ENCODE results near the gene CLCN5.

The CLCN5 gene

DNA sequence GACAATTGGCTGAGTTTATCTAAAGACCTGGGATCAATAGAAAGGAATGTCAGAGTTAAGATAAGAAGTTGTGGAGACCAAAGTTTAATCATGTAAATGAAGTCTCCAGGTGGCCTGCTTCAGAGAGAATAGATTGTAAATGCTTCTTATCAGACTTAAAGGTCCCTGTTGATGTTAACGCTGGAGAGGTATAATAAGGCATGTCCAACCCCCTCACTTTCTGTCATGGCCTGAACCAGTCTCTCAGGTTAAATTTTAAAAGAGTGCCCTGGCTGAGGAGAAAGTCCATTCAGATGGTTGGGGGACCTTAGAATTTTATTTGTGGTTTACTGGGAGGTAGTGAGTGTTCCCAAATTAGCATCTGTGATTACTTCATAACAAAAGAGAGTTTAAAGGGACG is 191.7 kb downstream of the CLCN5 start:
- no peak for DNase-seq (ENCODE audit: extremely low read depth, low read depth)
- TF ChIP-seq, protein P1, sequence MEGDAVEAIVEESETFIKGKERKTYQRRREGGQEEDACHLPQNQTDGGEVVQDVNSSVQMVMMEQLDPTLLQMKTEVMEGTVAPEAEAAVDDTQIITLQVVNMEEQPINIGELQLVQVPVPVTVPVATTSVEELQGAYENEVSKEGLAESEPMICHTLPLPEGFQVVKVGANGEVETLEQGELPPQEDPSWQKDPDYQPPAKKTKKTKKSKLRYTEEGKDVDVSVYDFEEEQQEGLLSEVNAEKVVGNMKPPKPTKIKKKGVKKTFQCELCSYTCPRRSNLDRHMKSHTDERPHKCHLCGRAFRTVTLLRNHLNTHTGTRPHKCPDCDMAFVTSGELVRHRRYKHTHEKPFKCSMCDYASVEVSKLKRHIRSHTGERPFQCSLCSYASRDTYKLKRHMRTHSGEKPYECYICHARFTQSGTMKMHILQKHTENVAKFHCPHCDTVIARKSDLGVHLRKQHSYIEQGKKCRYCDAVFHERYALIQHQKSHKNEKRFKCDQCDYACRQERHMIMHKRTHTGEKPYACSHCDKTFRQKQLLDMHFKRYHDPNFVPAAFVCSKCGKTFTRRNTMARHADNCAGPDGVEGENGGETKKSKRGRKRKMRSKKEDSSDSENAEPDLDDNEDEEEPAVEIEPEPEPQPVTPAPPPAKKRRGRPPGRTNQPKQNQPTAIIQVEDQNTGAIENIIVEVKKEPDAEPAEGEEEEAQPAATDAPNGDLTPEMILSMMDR (IDR thresholded peaks at IDR 0.05; ENCODE audit: low read depth, low read length): no peak

GRCh38 chrX:50115973-50116372 is 193.6 kb downstream of the CLCN5 start:
- DNase-seq (ENCODE audit: extremely low read depth, low read depth): no peak
- TF ChIP-seq, protein P1 (IDR thresholded peaks at IDR 0.05; ENCODE audit: low read depth, low read length): no peak

DNA sequence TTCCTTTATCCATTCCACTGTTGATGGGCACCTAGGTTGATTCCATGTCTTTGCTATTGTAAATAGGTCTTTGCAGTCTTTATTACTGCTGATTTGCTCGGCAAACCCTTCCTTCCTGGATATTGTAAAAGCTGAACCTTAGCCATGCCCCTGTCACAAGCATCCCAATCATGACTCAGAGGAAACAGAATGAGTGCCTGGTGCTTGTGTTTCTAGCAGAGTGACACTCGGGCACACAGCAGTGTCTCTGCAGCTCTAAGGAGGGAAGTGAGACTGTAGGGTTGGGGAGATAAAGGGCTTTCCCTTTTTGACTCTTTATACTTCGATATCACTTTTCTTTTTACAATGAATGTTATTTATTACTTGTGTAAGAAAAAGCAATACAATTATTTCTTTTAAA is 195.1 kb downstream of the CLCN5 start:
- TF ChIP-seq, protein P1 (IDR thresholded peaks at IDR 0.05; ENCODE audit: low read depth, low read length): no peak

GRCh38 chrX:50125480-50125879 is 203.1 kb downstream of the CLCN5 start:
- no peak for DNase-seq (ENCODE audit: extremely low read depth, low read depth)
- TF ChIP-seq, protein P1 (IDR thresholded peaks at IDR 0.05; ENCODE audit: low read depth, low read length): no peak

More for the DNA sequence above, 195.1 kb downstream of the CLCN5 start:
- no peak for DNase-seq (ENCODE audit: extremely low read depth, low read depth)

GRCh38 chrX:50147972-50148371 is 225.6 kb downstream of the CLCN5 start:
- TF ChIP-seq, protein P1 (IDR thresholded peaks at IDR 0.05; ENCODE audit: low read depth, low read length): no peak
- DNase-seq (ENCODE audit: extremely low read depth, low read depth): no peak
